Measurements from ENCODE around the gene RNF145. TPM values are rescaled to one million over a fixed set of nuclear protein-coding genes. Genes with fewer than 3 reads are reported as not detected.

The RNF145 gene
- total and polyA plus RNA-seq, 4 donors: 70.0 to 240 (median 177) TPM

- H3K36me3 ChIP-seq (ENCODE audit: control insufficient read depth in 4 of 4, insufficient read depth in 4 of 4, low read length in 4 of 4): no peaks in the 10 kb centered on the region
- H3K9me3 ChIP-seq (ENCODE audit: control insufficient read depth in 4 of 4, insufficient read depth in 3 of 4, low read length in 3 of 4): no peaks in the 10 kb centered on the region
- ATAC-seq (ENCODE audit: insufficient read depth, low FRiP score): no peak
- TF ChIP-seq CTCF (IDR thresholded peaks at IDR 0.05; ENCODE audit: control extremely low read depth, extremely low read depth): no peak
- no peak overlapping the region for H3K9ac ChIP-seq (ENCODE audit: insufficient read depth in 1 of 2, low read length in 2 of 2)
- H3K4me3 ChIP-seq: no peak overlapping the region
- H3K27me3 ChIP-seq (ENCODE audit: control insufficient read depth in 3 of 3, insufficient read depth in 3 of 3, low read length in 2 of 3): peaks cover 0 to 5% (median 0%) of the 10 kb centered on the region in 3 donors
- no peak for DNase-seq
- H3K4me1 ChIP-seq (ENCODE audit: control insufficient read depth in 5 of 5, insufficient read depth in 5 of 5, low read length in 5 of 5): peaks cover 0 to 12% (median 6%) of the 10 kb centered on the region in 5 donors
- 87 to 96% methylated on average over 2 of the region's 2 CpGs for WGBS, 2 donors
- no peak overlapping the region for H3K27ac ChIP-seq (ENCODE audit: low read depth in 1 of 2, low read length in 1 of 2)
These were observed 5.3 kb upstream of the RNF145 start for GRCh38 chr5:159214486-159215271.

- H3K36me3 ChIP-seq (ENCODE audit: control insufficient read depth in 4 of 4, insufficient read depth in 4 of 4, low read length in 4 of 4): no peaks in the 10 kb centered on the region
- H3K27ac ChIP-seq (ENCODE audit: low read depth in 1 of 2, low read length in 1 of 2): no peak overlapping the region
- H3K9me3 ChIP-seq (ENCODE audit: control insufficient read depth in 4 of 4, insufficient read depth in 3 of 4, low read length in 3 of 4): no peaks in the 10 kb centered on the region
- peaks cover 0 to 5% (median 0%) of the 10 kb centered on the region in 3 donors for H3K27me3 ChIP-seq (ENCODE audit: control insufficient read depth in 3 of 3, insufficient read depth in 3 of 3, low read length in 2 of 3)
- H3K4me3 ChIP-seq: no peak overlapping the region
- DNase-seq: no peak
- no peak for ATAC-seq (ENCODE audit: insufficient read depth, low FRiP score)
- H3K9ac ChIP-seq (ENCODE audit: insufficient read depth in 1 of 2, low read length in 2 of 2): no peak overlapping the region
- 51 to 65% methylated on average over 7 of the region's 7 CpGs for WGBS, 2 donors
- TF ChIP-seq CTCF (IDR thresholded peaks at IDR 0.05; ENCODE audit: control extremely low read depth, extremely low read depth): no peak
- peaks cover 0 to 8% (median 6%) of the 10 kb centered on the region in 5 donors for H3K4me1 ChIP-seq (ENCODE audit: control insufficient read depth in 5 of 5, insufficient read depth in 5 of 5, low read length in 5 of 5)
These were observed 3.5 kb upstream of the RNF145 start for GRCh38 chr5:159212657-159213462.

DNA sequence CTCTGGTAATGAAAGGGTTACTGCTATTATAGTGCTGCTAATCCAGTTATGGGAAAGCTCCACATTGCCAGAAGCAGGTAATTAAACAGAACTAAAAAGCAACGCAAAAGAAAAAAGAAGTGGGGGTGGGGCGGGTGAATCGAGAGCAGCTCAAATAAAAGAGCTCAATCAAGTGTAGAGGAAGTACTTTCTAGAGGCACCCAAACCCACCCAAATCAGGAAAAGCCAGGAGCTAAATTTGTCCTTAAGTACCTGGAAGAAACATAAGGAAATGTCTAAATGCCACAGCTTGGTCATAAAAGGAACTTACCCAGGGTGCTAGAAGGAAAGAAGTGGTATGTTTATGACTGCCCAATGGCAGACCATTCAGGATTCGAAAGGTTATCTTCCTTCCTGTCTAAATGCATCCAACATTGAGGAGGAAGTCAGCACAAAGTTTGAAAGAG lies 2.4 kb upstream of the RNF145 start:
- Histone ChIP-seq H3K27ac (ENCODE audit: low read depth in 1 of 2, low read length in 1 of 2) (no peak overlapping the region), H3K9ac (ENCODE audit: insufficient read depth in 1 of 2, low read length in 2 of 2) (no peak overlapping the region), H3K4me1 (ENCODE audit: control insufficient read depth in 5 of 5, insufficient read depth in 5 of 5, low read length in 5 of 5) (peaks cover 0 to 12% (median 6%) of the 10 kb centered on the region in 5 donors), H3K27me3 (ENCODE audit: control insufficient read depth in 3 of 3, insufficient read depth in 3 of 3, low read length in 2 of 3) (peaks cover 0 to 5% (median 0%) of the 10 kb centered on the region in 3 donors), H3K4me3 (no peak overlapping the region), H3K36me3 (ENCODE audit: control insufficient read depth in 4 of 4, insufficient read depth in 4 of 4, low read length in 4 of 4) (no peaks in the 10 kb centered on the region), H3K9me3 (ENCODE audit: control insufficient read depth in 4 of 4, insufficient read depth in 3 of 4, low read length in 3 of 4) (no peaks in the 10 kb centered on the region)
- ATAC-seq (ENCODE audit: insufficient read depth, low FRiP score): peak; percentile 9
- peak; percentile 31 to 70 (median 58) for DNase-seq
- 11 to 30% methylated on average over 4 of the region's 4 CpGs for WGBS, 2 donors
- no peak for TF ChIP-seq CTCF (IDR thresholded peaks at IDR 0.05; ENCODE audit: control extremely low read depth, extremely low read depth)
